Measurements from ENCODE around the gene WIZ. TPM values are rescaled to one million over a fixed set of nuclear protein-coding genes. Genes with fewer than 3 reads are reported as not detected.
"Not testable (repeated sequence)": the region's sequence is repeated elsewhere in the genome, so short reads cannot be mapped to it uniquely, and the experiment has no call there.

The WIZ gene, protein sequence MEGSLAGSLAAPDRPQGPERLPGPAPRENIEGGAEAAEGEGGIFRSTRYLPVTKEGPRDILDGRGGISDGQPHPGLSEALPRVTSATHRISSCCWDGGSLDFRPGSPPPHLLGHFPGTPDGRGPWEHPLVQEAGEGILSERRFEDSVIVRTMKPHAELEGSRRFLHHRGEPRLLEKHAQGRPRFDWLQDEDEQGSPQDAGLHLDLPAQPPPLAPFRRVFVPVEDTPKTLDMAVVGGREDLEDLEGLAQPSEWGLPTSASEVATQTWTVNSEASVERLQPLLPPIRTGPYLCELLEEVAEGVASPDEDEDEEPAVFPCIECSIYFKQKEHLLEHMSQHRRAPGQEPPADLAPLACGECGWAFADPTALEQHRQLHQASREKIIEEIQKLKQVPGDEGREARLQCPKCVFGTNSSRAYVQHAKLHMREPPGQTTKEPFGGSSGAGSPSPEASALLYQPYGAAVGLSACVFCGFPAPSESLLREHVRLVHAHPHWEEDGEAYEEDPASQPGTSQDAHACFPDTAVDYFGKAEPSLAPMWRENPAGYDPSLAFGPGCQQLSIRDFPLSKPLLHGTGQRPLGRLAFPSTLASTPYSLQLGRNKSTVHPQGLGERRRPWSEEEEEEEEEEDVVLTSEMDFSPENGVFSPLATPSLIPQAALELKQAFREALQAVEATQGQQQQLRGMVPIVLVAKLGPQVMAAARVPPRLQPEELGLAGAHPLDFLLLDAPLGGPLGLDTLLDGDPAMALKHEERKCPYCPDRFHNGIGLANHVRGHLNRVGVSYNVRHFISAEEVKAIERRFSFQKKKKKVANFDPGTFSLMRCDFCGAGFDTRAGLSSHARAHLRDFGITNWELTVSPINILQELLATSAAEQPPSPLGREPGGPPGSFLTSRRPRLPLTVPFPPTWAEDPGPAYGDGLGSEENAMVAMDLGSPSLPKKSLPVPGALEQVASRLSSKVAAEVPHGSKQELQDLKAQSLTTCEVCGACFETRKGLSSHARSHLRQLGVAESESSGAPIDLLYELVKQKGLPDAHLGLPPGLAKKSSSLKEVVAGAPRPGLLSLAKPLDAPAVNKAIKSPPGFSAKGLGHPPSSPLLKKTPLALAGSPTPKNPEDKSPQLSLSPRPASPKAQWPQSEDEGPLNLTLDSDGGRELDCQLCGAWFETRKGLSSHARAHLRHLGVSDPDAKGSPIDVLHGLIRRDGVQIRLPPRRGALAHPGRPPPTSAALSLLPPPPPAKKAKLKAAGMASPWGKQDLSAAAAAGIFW (N-terminal part only)
- total RNA-seq (2.9 TPM), polyA plus RNA-seq (13.3 TPM)
- long read RNA-seq, donor 1, result 0 reads
- long read RNA-seq, donor 2, partial matches to known transcripts, result 5 of 11 reads
- long read RNA-seq, donor 2, other reads (novel, unspliced or antisense), result 5 of 11 reads
- long read RNA-seq, donor 3, partial matches to known transcripts, result 0 of 2 reads
- long read RNA-seq, donor 3, other reads (novel, unspliced or antisense), result 0 of 2 reads
- long read RNA-seq, donor 4, partial matches to known transcripts, result 14 of 16 reads
- long read RNA-seq, donor 4, other reads (novel, unspliced or antisense), result 0 of 16 reads
- long read RNA-seq, donor 5, result 0 reads
- long read RNA-seq, donor 6, partial matches to known transcripts, result 0 of 2 reads
- long read RNA-seq, donor 6, other reads (novel, unspliced or antisense), result 0 of 2 reads
- long read RNA-seq, donor 7, partial matches to known transcripts, result 10 of 11 reads
- long read RNA-seq, donor 7, other reads (novel, unspliced or antisense), result 0 of 11 reads
- long read RNA-seq, donor 8, partial matches to known transcripts, result 6 of 7 reads
- long read RNA-seq, donor 8, other reads (novel, unspliced or antisense), result 0 of 7 reads
- long read RNA-seq, donor 9, result 0 reads
- long read RNA-seq, donor 10, result 0 reads

GRCh38 chr19:15449620-15450527, at the start of gene WIZ:
TSS of gene WIZ (minus strand) at chr19:15449956. CDS start at chr19:15448307, 1,649 bp downstream.
- Histone ChIP-seq H3K27ac (ENCODE audit: low read depth in 1 of 2, low read length in 1 of 2) (peak within 1 kb of the TSS; percentile 24 to 81), H3K27me3 (ENCODE audit: control insufficient read depth in 2 of 2, insufficient read depth in 1 of 2, low read length in 1 of 2) (no peaks in the 10 kb centered on the region), H3K9me3 (ENCODE audit: control insufficient read depth in 2 of 2, insufficient read depth in 1 of 2, low read length in 1 of 2) (no peaks in the 10 kb centered on the region), H3K36me3 (ENCODE audit: control insufficient read depth in 2 of 2, insufficient read depth in 2 of 2, low read length in 1 of 2) (peaks cover 29 to 33% of the 10 kb centered on the region in 2 donors), H3K4me1 (ENCODE audit: control insufficient read depth in 2 of 2, insufficient read depth in 2 of 2, low read length in 2 of 2) (peaks cover 5 to 11% of the 10 kb centered on the region in 2 donors), H3K4me3 (ENCODE audit: low read length in 2 of 2) (peak within 1 kb of the TSS; percentile 42 to 69)
- peak in 6 of 9 donors; percentile 38 to 81 (median 58) for DNase-seq (ENCODE audit: low read depth in 6 of 9, low spot score in 9 of 9)
- 7% methylated on average over 63 of the region's 77 CpGs for WGBS

- Histone ChIP-seq H3K4me1 (ENCODE audit: control insufficient read depth in 2 of 2, insufficient read depth in 2 of 2, low read length in 2 of 2) (no peaks in the 10 kb centered on the region), H3K9me3 (ENCODE audit: control insufficient read depth in 2 of 2, insufficient read depth in 1 of 2, low read length in 1 of 2) (no peaks in the 10 kb centered on the region), H3K27ac (ENCODE audit: low read depth in 1 of 2, low read length in 1 of 2) (no peak overlapping the region), H3K4me3 (ENCODE audit: low read length in 2 of 2) (no peak overlapping the region), H3K36me3 (ENCODE audit: control insufficient read depth in 2 of 2, insufficient read depth in 2 of 2, low read length in 1 of 2) (no peaks in the 10 kb centered on the region), H3K27me3 (ENCODE audit: control insufficient read depth in 2 of 2, insufficient read depth in 1 of 2, low read length in 1 of 2) (peaks cover 0 to 11% of the 10 kb centered on the region in 2 donors)
- 81% methylated on average over 6 of the region's 6 CpGs for WGBS
- DNase-seq (ENCODE audit: low read depth in 6 of 9, low spot score in 9 of 9), result no peak
Observed at GRCh38 chr19:15498910-15499309, 49.2 kb upstream of the WIZ start.

GRCh38 chr19:15498156-15498858, 48.6 kb upstream of the WIZ start:
- Histone ChIP-seq H3K27me3 (ENCODE audit: control insufficient read depth in 2 of 2, insufficient read depth in 1 of 2, low read length in 1 of 2) (peaks cover 0 to 11% of the 10 kb centered on the region in 2 donors), H3K4me3 (ENCODE audit: low read length in 2 of 2) (no peak overlapping the region), H3K36me3 (ENCODE audit: control insufficient read depth in 2 of 2, insufficient read depth in 2 of 2, low read length in 1 of 2) (no peaks in the 10 kb centered on the region), H3K9me3 (ENCODE audit: control insufficient read depth in 2 of 2, insufficient read depth in 1 of 2, low read length in 1 of 2) (no peaks in the 10 kb centered on the region), H3K27ac (ENCODE audit: low read depth in 1 of 2, low read length in 1 of 2) (no peak overlapping the region), H3K4me1 (ENCODE audit: control insufficient read depth in 2 of 2, insufficient read depth in 2 of 2, low read length in 2 of 2) (no peaks in the 10 kb centered on the region)
- no peak for DNase-seq (ENCODE audit: low read depth in 6 of 9, low spot score in 9 of 9)
- 94% methylated on average over 10 of the region's 10 CpGs for WGBS

DNA sequence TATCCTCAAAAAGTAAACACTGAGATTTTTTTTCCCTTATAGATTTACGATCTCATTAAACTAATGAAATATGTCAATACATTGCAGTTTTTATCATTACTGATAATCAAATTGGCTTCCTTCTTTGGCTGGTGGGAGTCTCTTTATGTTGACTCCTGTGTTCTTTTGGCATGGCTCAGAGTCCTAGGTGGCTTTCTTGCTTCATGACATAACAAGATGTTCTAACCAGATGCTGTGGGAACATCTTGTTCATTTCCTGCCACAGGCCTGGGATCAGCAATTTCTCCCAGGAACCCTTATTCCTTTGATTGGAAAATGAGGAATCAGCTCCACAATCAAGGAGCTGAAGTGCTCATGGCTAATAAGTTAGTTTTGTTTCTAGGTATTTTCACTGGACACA, 45.4 kb upstream of the WIZ start:
- Histone ChIP-seq H3K4me1 (ENCODE audit: control insufficient read depth in 2 of 2, insufficient read depth in 2 of 2, low read length in 2 of 2) (no peaks in the 10 kb centered on the region), H3K27me3 (ENCODE audit: control insufficient read depth in 2 of 2, insufficient read depth in 1 of 2, low read length in 1 of 2) (peaks cover 0 to 3% of the 10 kb centered on the region in 2 donors), H3K36me3 (ENCODE audit: control insufficient read depth in 2 of 2, insufficient read depth in 2 of 2, low read length in 1 of 2) (no peaks in the 10 kb centered on the region), H3K9me3 (ENCODE audit: control insufficient read depth in 2 of 2, insufficient read depth in 1 of 2, low read length in 1 of 2) (no peaks in the 10 kb centered on the region), H3K4me3 (ENCODE audit: low read length in 2 of 2) (no peak overlapping the region), H3K27ac (ENCODE audit: low read depth in 1 of 2, low read length in 1 of 2) (no peak overlapping the region)
- 97% methylated on average over 1 of the region's 1 CpG for WGBS
- no peak for DNase-seq (ENCODE audit: low read depth in 6 of 9, low spot score in 9 of 9)

GRCh38 chr19:15488489-15489226, 38.9 kb upstream of the WIZ start:
- WGBS, result 91% methylated on average over 13 of the region's 13 CpGs
- Histone ChIP-seq H3K9me3 (ENCODE audit: control insufficient read depth in 2 of 2, insufficient read depth in 1 of 2, low read length in 1 of 2) (no peaks in the 10 kb centered on the region), H3K27me3 (ENCODE audit: control insufficient read depth in 2 of 2, insufficient read depth in 1 of 2, low read length in 1 of 2) (no peaks in the 10 kb centered on the region), H3K4me1 (ENCODE audit: control insufficient read depth in 2 of 2, insufficient read depth in 2 of 2, low read length in 2 of 2) (no peaks in the 10 kb centered on the region), H3K27ac (ENCODE audit: low read depth in 1 of 2, low read length in 1 of 2) (no peak overlapping the region), H3K36me3 (ENCODE audit: control insufficient read depth in 2 of 2, insufficient read depth in 2 of 2, low read length in 1 of 2) (no peaks in the 10 kb centered on the region), H3K4me3 (ENCODE audit: low read length in 2 of 2) (no peak overlapping the region)
- no peak for DNase-seq (ENCODE audit: low read depth in 6 of 9, low spot score in 9 of 9)

DNA sequence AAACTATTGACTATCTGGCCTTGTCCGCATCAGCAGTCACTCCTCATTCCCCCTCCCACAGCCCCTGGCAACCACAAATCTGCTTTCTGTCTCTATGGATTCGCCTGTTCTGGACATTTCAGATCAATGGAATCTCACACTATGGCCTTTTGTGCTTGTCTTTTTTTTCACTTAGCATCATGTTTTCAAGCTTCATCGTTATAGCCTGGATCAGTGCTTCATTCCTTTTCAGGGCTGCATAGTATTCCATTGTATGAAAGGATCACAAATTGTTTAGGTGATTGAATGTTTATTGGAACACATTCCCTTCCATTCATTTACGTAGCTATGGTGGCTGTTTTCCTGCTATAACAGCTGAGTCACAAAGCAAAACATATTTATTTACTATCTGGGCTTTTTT, 37.3 kb upstream of the WIZ start:
- no peaks in the 10 kb centered on the region for H3K4me1 ChIP-seq (ENCODE audit: control insufficient read depth in 2 of 2, insufficient read depth in 2 of 2, low read length in 2 of 2)
- WGBS, result 98% methylated on average over 4 of the region's 4 CpGs

DNA sequence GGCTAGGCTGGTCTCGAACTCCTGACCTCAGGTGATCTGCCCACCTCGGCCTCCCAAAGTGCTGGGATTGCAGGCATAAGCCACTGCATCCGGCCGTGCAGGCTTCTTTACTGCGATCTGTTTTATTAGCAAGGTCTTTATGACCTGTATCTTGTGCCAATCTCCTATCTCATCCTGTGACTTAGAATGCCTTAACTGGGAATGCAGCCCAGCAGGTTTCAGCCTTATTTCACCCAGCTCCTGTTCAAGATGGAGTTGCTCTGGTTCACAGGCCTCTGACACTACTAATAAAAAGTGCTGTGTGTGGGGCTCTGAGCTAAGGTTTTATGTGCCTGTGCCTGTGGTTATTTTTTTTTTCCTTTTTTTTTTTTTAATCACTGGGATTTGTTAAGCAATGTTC, 36.0 kb upstream of the WIZ start:
- WGBS, result 98% methylated on average over 5 of the region's 5 CpGs

More for the DNA sequence above, 37.3 kb upstream of the WIZ start:
- no peaks in the 10 kb centered on the region for H3K27me3 ChIP-seq (ENCODE audit: control insufficient read depth in 2 of 2, insufficient read depth in 1 of 2, low read length in 1 of 2)
- H3K4me3 ChIP-seq (ENCODE audit: low read length in 2 of 2), result no peak overlapping the region
- H3K36me3 ChIP-seq (ENCODE audit: control insufficient read depth in 2 of 2, insufficient read depth in 2 of 2, low read length in 1 of 2), result no peaks in the 10 kb centered on the region
- H3K9me3 ChIP-seq (ENCODE audit: control insufficient read depth in 2 of 2, insufficient read depth in 1 of 2, low read length in 1 of 2), result no peaks in the 10 kb centered on the region
- no peak for DNase-seq (ENCODE audit: low read depth in 6 of 9, low spot score in 9 of 9)
- H3K27ac ChIP-seq (ENCODE audit: low read depth in 1 of 2, low read length in 1 of 2), result no peak overlapping the region

More for the DNA sequence above, 36.0 kb upstream of the WIZ start:
- not testable (repeated sequence) for H3K4me3 ChIP-seq (ENCODE audit: low read length in 2 of 2); H3K27me3 ChIP-seq (ENCODE audit: control insufficient read depth in 2 of 2, insufficient read depth in 1 of 2, low read length in 1 of 2); H3K27ac ChIP-seq (ENCODE audit: low read depth in 1 of 2, low read length in 1 of 2); H3K9me3 ChIP-seq (ENCODE audit: control insufficient read depth in 2 of 2, insufficient read depth in 1 of 2, low read length in 1 of 2); H3K36me3 ChIP-seq (ENCODE audit: control insufficient read depth in 2 of 2, insufficient read depth in 2 of 2, low read length in 1 of 2); H3K4me1 ChIP-seq (ENCODE audit: control insufficient read depth in 2 of 2, insufficient read depth in 2 of 2, low read length in 2 of 2); DNase-seq (ENCODE audit: low read depth in 6 of 9, low spot score in 9 of 9)
